ENCODE data around the gene SUSD3.
A peak's percentile ranks its signal among the peaks of the same experiment; 100 is the strongest.

- TF ChIP-seq CEBPB (IDR thresholded peaks at IDR 0.05) (no peak), REST (IDR thresholded peaks at IDR 0.05; ENCODE audit: low read depth) (no peak), USF1 (IDR thresholded peaks at IDR 0.05) (peak; percentile 69), EP300 (IDR thresholded peaks at IDR 0.05; ENCODE audit: borderline replicate concordance) (no peak), RAD21 (IDR thresholded peaks at IDR 0.05; ENCODE audit: low read depth) (no peak), YY1 (IDR thresholded peaks at IDR 0.05; ENCODE audit: low read depth) (no peak), NFIC (IDR thresholded peaks at IDR 0.05) (peak; percentile 88), CREB1 (IDR thresholded peaks at IDR 0.05; ENCODE audit: low read depth) (no peak)
Observed at GRCh38 chr9:93122721-93123221, 64.3 kb downstream of the SUSD3 start.
